HG02970 (cell line): Measurements from ENCODE around the gene MARS1.
"Not testable (repeated sequence)": the region's sequence is repeated elsewhere in the genome, so short reads cannot be mapped to it uniquely, and the experiment has no call there.

Experiments
- ATAC-seq: cut with Tn5 transposase; IDR thresholded peaks from one replicate; pipeline ENCODE4 v1.9.1; 2021; ENCODE audit warnings: mild to moderate bottlenecking, moderate library complexity, moderate number of reproducible peaks; ENCODE audit not compliant: unreplicated experiment, low FRiP score

Gene MARS1

GRCh38 chr12:57546438-57547287, 58.8 kb downstream of the MARS1 start, which contains the start of gene DCTN2:
Gene DCTN2 (minus strand): TSS chr12:57547192. CDS start chr12:57547063, 129 bp downstream.
- ATAC-seq, result peak; percentile 95

- no peak for ATAC-seq
These were observed 59.6 kb downstream of the MARS1 start for GRCh38 chr12:57547288-57548012.

- no peak for ATAC-seq
These were observed 60.1 kb downstream of the MARS1 start for GRCh38 chr12:57548013-57548315.

GRCh38 chr12:57548488-57548887, 60.6 kb downstream of the MARS1 start:
- ATAC-seq, result no peak

- ATAC-seq, result no peak
These were observed 61.5 kb downstream of the MARS1 start for GRCh38 chr12:57549203-57549908.

GRCh38 chr12:57549909-57550640, 62.2 kb downstream of the MARS1 start, which contains the start of gene KIF5A:
Gene KIF5A (plus strand): TSS chr12:57550044. CDS start chr12:57550272, 228 bp downstream.
- ATAC-seq, result no peak

GRCh38 chr12:57550641-57551549, 63.0 kb downstream of the MARS1 start:
- ATAC-seq, result no peak

- no peak for ATAC-seq
These were observed 63.9 kb downstream of the MARS1 start for GRCh38 chr12:57551637-57552305.

- ATAC-seq, result no peak
These were observed 64.4 kb downstream of the MARS1 start for GRCh38 chr12:57552306-57552651.

GRCh38 chr12:57552835-57553313, 65.0 kb downstream of the MARS1 start:
- no peak for ATAC-seq

GRCh38 chr12:57553343-57554202, 65.7 kb downstream of the MARS1 start:
- ATAC-seq, result no peak

GRCh38 chr12:57554453-57554852, 66.6 kb downstream of the MARS1 start:
- ATAC-seq, result no peak

GRCh38 chr12:57554897-57555296, 67.0 kb downstream of the MARS1 start:
- ATAC-seq, result no peak

- no peak for ATAC-seq
These were observed 71.0 kb downstream of the MARS1 start for GRCh38 chr12:57558864-57559263.

GRCh38 chr12:57560516-57560915, 72.6 kb downstream of the MARS1 start:
- no peak for ATAC-seq

GRCh38 chr12:57561117-57561516, 73.2 kb downstream of the MARS1 start:
- ATAC-seq, result not testable (repeated sequence)

- no peak for ATAC-seq
These were observed 75.5 kb downstream of the MARS1 start for GRCh38 chr12:57563358-57563757.
